NB4 (cell line): ENCODE data around the gene TEAD1.

Source experiments
- DNase-seq: peaks from one replicate; pipeline ENCODE4 v3.0.0; 2010; ENCODE audit warnings: low read depth
- H3K4me3 ChIP-seq: one replicate; pipeline ENCODE4 v1.5.1; 2011; ENCODE audit warnings: mild to moderate bottlenecking, low read depth, low read length, moderate library complexity
- MYC ChIP-seq: IDR thresholded peaks from 2 replicates; pipeline ENCODE4 v1.6.1; 2011; ENCODE audit warnings: low read depth, low read length
- POLR2A ChIP-seq: IDR thresholded peaks from 2 replicates; pipeline ENCODE4 v1.6.1; 2011; ENCODE audit warnings: mild to moderate bottlenecking; ENCODE audit not compliant: insufficient read length; ENCODE audit errors: extremely low read depth
- TF ChIP-seq, protein P1 (sequence below): IDR thresholded peaks from one replicate; pipeline ENCODE4 v1.5.1; 2012; ENCODE audit warnings: low read depth, low read length
- TF ChIP-seq, protein P2 (sequence below): IDR thresholded peaks from 2 replicates; pipeline ENCODE4 v1.6.1; 2011; ENCODE audit warnings: low read depth, low read length

TEAD1 gene

GRCh38 chr11:12767577-12767976 lies 93.4 kb downstream of the TEAD1 start:
- TF ChIP-seq, protein P1, sequence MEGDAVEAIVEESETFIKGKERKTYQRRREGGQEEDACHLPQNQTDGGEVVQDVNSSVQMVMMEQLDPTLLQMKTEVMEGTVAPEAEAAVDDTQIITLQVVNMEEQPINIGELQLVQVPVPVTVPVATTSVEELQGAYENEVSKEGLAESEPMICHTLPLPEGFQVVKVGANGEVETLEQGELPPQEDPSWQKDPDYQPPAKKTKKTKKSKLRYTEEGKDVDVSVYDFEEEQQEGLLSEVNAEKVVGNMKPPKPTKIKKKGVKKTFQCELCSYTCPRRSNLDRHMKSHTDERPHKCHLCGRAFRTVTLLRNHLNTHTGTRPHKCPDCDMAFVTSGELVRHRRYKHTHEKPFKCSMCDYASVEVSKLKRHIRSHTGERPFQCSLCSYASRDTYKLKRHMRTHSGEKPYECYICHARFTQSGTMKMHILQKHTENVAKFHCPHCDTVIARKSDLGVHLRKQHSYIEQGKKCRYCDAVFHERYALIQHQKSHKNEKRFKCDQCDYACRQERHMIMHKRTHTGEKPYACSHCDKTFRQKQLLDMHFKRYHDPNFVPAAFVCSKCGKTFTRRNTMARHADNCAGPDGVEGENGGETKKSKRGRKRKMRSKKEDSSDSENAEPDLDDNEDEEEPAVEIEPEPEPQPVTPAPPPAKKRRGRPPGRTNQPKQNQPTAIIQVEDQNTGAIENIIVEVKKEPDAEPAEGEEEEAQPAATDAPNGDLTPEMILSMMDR: no peak
- no peak for TF ChIP-seq POLR2A
- TF ChIP-seq, protein P2, sequence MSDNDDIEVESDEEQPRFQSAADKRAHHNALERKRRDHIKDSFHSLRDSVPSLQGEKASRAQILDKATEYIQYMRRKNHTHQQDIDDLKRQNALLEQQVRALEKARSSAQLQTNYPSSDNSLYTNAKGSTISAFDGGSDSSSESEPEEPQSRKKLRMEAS: no peak
- TF ChIP-seq MYC: no peak
- DNase-seq: no peak
- H3K4me3 ChIP-seq: no peak overlapping the region

GRCh38 chr11:12768726-12769673 lies 94.8 kb downstream of the TEAD1 start:
- H3K4me3 ChIP-seq: no peak overlapping the region
- TF ChIP-seq MYC (no peak), POLR2A (no peak)
- TF ChIP-seq, protein P2: no peak
- TF ChIP-seq, protein P1: no peak
- DNase-seq: peak; percentile 1

DNA sequence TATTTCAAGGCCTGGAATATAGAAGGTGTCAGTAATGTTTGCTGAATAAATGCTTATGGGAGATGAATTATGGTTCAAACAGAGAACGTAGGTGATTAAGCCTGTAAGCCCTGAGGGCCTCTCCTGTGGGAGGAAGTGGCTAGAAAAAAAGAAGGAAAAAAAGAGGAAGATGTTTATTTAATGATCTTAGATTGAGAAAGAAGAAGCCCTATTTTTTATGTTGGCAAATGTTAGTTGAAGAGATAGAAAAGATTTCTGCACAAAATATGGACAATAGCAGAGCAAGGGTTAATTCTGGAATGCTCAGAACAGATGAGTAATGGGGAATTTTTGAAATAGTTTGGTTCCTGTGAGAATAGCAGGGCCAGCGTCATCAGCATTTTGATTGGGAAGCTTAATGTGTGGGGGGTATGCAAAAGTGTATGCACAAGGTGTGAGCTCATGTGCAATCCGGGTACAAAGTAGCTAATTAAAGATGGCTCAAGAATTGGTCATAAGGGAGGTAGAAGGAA lies 95.7 kb downstream of the TEAD1 start:
- DNase-seq: peak; percentile 22
- no peak overlapping the region for H3K4me3 ChIP-seq
- TF ChIP-seq MYC (no peak), POLR2A (no peak)
- TF ChIP-seq, protein P1: no peak
- TF ChIP-seq, protein P2: no peak

DNA sequence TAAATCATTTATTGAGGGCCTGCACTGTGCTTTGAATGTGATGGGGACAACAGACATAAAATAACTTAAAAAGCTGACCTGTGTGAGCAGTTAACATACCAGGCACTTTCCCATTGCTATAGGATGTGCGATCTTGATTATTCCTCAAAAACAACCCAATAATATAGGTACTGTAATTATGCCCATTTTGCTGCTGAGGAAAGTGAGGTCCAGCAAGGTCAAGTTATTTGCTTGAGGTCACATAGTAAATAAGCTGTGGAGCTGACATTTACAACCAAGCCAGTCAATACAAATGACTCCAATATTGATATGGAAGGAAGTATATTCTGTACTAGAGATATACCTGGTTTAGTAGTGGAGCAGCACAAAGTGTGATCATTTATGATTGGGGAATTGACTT lies 96.2 kb downstream of the TEAD1 start:
- no peak for DNase-seq
- H3K4me3 ChIP-seq: no peak overlapping the region
- TF ChIP-seq POLR2A (no peak), MYC (no peak)
- TF ChIP-seq, protein P2: no peak
- TF ChIP-seq, protein P1: no peak

DNA sequence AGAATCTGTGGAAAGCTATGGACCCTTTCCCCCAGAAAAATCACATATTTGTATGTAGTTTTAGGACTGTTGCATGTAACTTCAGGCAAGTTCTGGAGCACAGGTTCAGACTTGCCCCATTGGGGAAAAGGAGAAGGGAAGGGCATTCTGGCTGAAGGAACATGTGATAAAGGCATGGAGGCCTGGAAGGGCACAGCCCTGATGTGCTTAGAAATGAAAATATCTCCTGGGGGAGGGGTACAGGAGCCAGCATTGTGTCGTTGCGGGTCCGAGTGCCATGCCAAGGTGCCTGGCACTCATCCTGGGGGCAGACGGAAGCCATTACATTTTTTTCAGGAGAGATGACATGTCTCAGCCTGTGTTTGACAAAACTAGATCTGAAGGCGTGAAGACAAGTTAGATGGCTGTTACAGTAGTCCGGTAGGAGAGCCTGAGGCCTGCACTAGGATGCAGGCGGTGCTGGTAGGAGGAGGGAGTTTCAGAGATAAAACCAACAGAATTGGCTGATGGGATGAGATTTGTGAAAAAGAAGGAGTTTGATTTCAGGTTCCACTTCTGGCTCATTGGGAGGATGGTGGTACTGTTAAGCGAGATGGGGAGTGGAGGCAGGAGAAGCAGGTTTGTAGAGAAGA lies 96.9 kb downstream of the TEAD1 start:
- TF ChIP-seq, protein P2: no peak
- TF ChIP-seq MYC: no peak
- TF ChIP-seq, protein P1: no peak
- TF ChIP-seq POLR2A: no peak
- no peak overlapping the region for H3K4me3 ChIP-seq
- DNase-seq: no peak
